Liver (tissue), 3 donors: ENCODE results near the gene KRTAP5-10.
"Not testable (repeated sequence)": the region's sequence is repeated elsewhere in the genome, so short reads cannot be mapped to it uniquely, and the experiment has no call there.

Experiments used
- CTCF ChIP-seq: fragments of 150-350 bp; IDR thresholded peaks from 2 replicates; pipeline ENCODE4 v1.5.1; 2017; ENCODE audit warnings: improper control_type of control experiment, low read depth, low read length; ENCODE audit not compliant: missing input control
- MAX ChIP-seq: IDR thresholded peaks from 2 replicates; pipeline ENCODE4 v1.6.1; 2016; ENCODE audit warnings: antibody characterized with exemption
- RXRA ChIP-seq, 2 donors: IDR thresholded peaks; 2 replicates each; pipeline ENCODE4 v1.6.1; 2017 to 2018; ENCODE audit warnings: antibody characterized with exemption in 2 of 2, mild to moderate bottlenecking in 1 of 2
- donor health status: healthy.
- donor health status: healthy.

GRCh38 chr11:71537977-71538665, 27.2 kb upstream of the KRTAP5-10 start, which contains the start of gene KRTAP5-8:
- not testable (repeated sequence) for TF ChIP-seq MAX; CTCF; RXRA (IDR thresholded peaks at IDR 0.05)
